Globus pallidus (tissue), 1 donor: ENCODE measurements around the gene CMSS1.

Source experiments
- DNase-seq: peaks from one replicate; pipeline ENCODE4 v3.0.0-alpha.2; 2015; ENCODE audit warnings: low spot score

CMSS1 gene

DNA sequence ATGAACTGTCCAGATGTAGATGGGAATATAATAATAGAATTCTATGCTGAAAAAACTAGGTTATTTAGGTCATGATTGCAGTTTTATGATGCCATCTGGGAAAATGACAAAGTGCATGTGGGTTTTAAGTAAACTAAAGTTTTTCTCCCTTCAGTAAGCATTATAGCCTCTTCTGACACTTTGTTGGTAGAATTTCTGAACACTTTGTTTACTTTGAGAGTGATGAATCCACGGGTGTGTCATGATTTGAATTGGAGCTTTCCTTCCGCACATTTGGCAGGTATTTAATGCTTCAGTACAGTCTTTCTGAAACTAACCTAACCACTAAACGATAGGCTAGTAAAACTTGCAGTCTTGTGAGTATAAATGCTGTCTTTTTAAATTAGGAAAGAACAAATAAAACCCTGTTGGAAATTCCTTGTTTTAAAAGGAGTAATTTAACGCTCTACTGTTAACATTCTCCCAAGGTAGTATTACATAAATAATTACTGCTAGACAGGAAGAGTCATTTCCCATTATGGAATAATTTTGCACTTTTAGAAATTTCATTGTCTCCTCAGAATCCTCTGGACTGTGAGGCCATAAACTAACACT is 289.7 kb downstream of the CMSS1 start:
- DNase-seq, result no peak

DNA sequence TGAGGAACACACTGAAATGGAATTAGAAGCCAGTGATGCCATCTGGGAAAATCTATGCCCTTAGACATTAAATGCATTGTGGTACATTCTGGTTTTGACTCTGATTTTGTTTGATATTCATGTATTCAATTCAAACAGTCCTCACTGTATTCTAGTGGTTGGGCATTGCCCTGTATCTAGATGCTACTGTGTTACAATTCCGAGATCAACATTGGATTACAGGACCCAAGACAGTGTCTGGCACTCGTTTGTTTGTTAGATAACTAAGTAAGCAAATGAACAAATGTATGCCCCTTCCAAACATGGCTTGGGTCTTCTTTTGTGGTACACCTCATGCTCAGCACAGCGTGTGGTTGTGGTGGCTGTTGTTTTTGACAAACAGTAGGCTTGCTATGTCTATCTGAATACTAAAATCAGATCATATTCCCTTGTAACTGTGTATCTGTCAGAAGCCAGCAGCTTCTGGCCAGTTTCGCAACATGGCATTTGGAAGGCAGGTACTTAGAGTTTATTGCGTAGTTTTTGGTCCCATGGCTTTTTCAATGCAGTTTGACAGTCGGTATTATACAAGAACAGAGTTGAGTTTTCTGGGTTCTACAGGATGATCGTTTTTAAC is 290.9 kb downstream of the CMSS1 start:
- DNase-seq, result no peak

DNA sequence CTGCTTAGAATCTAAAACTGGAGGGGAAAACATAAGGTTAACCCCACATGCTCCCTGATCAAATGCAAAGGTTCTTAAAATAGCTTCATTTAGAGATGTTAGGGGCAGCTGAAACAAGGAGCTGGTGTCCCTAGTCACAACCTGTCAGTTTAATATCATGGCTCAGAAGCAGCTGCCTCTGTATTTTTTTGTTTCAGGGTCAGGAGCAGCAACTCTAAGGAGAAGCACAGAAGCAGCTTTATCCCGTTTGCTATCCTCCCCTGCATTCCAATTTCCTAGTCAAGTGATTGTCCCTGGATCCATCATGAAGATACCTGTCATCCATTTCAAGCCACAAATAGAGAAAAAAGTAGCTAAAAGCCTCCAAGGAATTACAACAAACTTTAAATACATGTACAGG is 292.5 kb downstream of the CMSS1 start:
- no peak for DNase-seq

DNA sequence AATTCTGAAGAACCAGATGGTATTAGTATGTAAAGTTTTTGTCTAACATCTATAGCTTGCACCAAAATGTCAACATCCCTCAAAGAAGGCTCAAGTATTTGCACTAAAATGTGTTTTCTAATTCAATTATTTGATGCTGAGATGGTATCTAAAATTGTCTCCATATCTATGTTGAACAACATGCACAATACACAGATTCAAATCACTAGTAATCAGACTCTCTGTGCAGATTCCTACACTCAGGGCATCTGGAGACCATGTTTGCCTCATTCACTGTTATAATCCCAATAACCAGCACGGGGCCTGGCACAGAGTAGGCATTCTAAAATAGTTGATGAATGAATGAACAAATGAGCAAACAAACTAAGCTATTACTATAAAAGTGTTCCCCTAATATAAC is 294.1 kb downstream of the CMSS1 start:
- no peak for DNase-seq

DNA sequence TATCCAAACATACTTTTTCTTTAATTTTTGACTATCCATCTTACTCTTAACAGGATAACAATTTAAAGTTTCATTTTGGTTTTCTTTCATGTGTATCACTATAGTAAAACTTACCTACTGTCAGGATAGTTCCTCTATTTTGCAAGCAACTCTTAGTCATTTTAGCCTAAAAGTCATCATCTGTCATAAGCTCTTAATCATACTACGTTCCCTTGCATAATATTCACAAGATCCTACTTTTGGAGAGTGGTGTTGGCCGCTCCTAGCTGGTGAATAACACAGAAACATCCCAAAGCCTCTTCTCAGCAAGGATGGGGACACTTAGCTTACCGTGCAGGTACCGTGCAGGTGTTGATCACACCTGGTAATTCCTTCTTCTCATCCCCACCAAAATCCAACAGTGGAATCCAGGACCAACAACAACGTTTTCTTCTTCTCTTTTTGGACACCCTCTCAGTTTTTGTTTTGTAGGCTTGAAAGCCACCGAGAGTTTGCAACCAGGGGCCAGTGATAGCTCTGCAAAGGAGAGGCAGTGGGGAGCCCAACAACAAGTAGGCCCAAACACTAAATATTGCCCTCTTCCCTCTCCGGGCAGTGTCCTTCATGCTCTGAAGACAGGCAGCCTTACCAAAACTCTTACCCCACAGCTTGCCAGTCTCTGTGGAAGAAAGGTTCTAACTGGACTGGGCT is 296.2 kb downstream of the CMSS1 start:
- DNase-seq, result no peak

DNA sequence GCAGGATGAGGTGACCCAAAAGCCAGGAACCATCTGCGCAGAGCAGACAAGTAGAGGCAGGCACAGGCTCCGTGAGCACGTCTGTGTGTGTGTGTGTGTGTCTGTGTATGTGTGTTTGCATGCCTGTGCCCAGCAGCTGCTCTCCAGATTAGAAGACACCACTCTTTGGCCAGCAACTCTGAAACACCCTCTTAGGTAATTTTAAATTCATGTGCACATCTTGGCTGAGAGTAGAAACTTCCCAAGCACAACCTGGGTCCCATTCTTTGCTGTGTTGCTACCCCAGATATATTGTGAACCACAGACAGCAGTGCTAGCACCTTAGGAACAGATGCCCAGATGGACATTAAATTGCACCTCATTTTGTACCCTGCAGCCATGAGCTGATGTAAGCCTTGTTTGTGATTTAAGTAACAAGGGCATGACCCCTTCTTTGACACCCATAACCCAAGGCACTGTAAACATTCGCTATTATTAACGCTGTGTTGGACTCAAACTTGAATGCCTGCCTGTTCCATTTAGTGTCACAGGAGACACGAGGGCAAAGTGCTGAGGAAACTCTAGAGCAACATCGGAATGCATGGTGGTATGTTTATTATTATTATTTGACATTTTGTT is 296.9 kb downstream of the CMSS1 start, which contains the start of gene FILIP1L:
TSS of gene FILIP1L (minus strand) at position 89 of the 618 bp plus-strand sequence.
- no peak for DNase-seq

DNA sequence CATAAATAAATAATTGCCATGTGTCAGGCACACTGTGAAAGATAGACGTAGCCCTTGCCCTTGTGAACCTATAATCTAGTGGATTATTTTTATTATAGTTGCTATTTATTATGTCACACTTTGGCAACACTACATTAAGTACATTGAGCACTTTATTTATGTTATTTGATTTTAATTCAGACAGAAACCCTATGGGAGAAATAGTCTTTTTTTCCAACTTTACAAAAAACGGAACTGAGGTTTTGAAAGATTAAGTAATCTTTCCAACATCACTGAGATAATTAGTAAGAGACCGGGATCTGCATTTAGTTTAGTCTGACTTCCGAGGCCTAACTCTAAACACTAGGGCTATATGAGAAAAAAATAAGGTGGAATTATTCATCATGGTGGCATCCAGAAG is 299.4 kb downstream of the CMSS1 start:
- DNase-seq, result no peak

DNA sequence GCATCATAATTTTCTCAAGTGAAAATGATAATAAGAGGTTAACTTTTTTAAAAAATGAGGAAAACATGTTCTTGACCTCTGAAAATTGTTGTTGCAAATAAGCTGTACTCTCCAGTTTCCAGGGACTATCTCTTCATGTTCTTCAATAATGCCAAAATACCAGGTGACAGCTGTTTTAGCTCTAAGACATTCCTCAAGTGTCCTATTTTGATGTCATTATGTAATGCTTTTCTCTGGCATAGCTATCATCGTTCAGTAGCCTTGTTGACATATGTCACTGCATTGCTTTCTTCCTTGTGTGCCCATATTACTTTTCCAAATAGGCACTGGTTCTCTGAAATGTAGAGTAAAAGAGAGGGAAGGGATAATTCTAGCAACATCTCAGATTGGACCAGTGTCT is 302.4 kb downstream of the CMSS1 start:
- no peak for DNase-seq

DNA sequence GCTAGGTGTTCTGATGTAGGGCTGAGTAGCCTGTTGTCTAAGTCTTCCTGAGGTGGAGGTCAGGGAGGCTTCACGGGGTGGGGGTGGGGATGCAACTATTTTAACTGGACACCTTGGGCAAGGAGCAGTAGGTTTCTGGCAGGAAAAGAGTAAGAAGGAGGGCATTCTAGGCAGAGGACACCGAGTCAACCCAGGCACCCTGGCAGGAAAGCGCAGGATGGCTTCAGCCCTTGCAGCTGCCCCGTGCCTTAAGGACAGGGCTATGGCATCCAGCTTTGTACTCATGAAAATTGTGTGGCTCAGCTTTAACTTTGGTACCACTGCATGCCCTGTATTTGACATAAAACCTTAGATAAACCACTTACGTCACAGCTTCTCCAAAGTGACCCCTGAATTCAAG is 303.0 kb downstream of the CMSS1 start:
- DNase-seq, result no peak

DNA sequence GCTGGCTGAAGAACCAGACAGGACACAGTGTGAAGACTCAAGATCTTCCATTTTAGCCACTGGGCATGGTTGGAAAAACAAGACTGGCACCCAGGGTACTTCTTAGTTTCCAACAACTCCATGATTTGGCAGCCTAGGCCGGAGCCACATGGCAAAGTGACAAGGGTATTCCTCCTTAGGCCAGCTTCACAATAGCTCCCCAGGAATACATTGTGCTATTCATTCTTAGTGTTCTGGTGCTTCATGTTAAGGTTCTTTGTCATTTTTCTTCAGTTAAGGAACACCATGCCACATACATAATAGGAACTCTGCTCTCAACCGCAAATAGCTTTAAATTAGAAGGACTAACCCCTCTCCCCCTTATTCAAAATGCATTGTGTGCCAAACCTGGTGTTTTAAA is 304.7 kb downstream of the CMSS1 start:
- DNase-seq, result no peak

DNA sequence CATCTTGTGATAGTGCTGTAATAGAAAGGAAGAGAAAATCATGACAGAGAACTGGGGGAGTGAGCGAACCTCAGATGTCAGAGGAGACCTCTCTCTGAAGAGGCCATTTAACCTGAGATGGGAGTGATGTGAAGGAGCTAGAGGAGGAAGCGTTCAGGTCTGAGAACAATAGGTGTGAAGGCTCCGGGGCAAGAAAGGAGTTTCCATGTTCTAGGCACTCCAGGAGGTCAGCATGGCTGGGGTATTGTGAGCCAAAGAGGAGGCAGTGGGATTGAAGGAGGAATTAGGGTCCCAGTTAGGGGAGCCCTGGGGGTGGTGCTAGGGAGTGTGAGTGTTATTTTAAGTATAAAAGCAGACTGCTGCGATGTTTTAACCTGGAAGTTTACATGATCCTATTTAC is 305.4 kb downstream of the CMSS1 start:
- DNase-seq, result no peak

DNA sequence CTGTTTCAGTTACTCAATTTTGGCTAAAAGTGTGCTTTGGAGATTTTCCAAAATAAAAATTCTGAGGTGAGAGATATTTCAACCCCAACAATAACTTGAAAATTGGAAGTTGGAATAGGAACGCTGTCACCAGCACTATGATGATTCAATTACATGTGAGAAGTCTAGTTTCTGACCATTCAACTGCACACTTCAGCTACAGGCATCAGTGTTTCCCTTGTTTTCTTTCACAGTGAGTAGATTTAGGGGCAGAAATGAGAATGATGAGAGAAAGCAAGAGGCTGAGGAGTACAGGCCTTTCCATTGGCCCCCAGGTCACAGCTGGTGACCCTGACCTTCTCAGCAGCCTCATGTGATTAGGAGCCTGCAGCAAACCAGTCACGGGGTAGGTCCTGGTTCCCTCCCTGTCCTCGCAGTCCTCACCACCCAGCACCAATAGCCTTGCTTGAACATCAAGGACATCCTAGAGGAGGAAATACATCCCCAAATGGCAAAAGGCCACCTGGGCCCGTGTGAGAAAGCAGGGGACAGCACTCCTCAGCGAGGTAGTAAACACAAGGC is 306.6 kb downstream of the CMSS1 start:
- no peak for DNase-seq

DNA sequence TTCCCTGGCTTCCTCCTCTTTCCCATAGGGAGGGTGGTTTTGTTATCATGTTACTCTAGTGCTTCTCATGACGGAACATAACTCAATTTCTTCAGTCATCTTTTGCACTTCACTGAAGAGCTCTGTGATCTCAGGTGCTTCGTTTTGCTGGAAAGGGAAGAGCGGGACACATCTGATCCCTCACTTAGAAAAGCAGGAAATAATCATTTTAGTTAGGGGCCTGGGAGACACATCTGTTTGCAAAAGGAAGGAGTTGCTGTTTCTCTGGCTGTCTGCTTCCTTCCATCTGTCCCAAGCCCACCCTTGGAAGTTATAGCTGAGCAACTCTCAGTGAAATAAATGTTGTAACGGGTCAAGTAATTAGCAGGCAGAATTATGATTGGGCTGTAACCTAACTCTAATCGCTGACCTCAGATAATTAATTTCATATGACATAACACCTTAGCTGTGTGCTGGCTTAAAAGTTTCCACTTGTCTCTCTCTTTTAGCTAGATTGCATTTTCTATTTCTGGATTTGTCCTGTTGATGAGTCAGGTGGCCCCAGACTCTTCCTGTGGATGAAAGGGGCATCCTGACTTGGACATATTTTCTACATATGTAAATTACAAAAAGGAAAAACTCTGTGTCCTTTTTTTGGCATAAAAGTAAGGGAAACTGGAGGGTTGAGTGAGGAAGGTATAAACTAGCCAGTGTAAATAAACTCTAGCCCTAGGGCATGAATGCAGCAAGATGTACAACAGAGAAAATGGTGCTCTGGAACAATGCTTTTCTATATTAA is 307.7 kb downstream of the CMSS1 start:
- DNase-seq, result no peak

DNA sequence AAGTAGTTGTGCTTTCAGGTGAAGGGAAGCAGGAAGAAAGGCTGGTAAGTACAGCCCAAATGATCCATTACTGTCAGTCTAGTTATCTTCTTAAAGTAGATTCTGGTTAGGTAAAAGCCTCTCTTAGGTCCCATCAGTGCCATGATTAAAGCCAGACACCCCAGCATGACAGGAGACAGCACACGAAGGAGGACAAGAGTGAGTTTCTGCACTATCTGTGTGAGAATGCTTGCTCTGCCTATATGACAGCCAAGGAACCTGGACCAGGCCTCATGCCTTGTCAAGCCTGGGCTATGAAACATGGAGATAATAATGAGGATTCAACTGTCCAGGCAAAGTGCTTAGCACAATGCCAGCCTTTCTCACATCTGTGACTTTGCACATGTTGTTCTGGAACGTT is 310.1 kb downstream of the CMSS1 start:
- DNase-seq, result no peak

DNA sequence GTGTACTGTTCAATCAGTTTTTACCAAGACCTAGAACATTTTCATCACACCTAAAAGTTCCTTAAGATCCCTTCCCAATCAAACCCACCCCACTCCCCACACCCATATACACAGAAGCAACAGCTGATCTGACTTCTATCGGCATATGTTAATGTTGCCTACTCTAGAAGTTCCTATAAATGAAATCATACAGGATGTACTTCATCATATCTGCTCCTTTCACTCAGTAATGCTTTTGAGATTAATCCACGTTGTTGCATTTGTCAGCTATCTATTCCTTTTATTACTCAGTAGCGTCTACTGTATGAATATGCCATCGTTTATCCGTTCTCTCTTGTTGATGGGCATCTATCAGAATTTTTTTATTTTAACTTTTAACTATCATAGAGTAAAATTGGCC is 310.9 kb downstream of the CMSS1 start:
- no peak for DNase-seq

DNA sequence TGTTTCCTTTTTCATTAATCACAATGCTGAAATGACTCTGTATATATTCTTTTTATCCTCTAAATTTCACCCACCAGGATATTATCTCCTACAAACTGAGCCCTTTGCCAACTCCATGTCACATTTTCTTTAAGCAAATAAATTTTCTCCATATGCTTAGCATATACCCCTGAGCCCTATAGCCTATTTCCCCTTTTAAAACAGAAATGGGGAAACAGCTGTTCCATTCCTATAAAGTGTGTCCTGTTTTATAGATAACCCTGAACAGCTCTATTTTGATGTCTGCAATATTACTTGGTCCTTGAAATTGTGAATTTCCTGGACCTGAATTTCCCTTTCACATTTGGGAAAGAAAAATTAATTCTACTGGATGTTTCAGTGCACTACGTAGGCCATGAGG is 312.3 kb downstream of the CMSS1 start:
- no peak for DNase-seq

DNA sequence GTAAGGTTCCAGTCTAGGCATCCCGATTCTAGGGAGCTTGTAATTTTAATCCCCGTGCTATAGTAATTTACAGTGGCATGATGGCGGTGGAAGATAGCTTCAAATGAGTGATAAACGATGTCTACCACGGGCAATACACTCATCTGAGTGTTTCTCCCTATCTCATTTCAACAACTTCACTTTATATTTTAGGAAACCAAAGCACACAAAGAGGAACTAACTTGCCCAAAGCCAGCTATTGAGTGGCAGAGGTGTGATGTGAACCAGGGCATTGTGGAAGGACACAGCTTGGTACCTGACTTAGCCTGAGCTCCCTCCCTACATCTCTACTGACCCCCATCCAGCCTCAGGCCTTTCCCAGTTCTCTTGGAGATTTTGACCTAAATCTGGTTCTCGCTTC is 313.6 kb downstream of the CMSS1 start:
- no peak for DNase-seq

DNA sequence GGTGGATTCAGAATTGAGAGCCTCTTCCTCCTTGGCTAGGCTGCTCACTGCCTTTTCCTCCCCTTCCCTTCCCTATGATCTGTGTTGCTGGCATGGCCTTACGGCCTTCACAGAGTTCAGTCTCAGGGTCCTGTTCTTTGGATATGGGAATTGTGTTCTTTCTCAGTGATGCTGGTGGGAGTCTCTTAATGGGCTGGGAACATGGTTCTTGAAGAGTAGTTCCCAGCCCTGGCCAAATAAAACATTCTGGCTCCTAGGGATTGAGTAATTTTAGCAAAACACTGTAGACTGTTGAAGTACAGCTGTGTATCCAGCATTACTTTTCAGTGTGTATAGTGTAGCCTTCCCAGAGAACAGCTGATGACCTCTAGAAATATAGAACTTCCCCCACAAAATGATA is 319.3 kb downstream of the CMSS1 start:
- DNase-seq, result no peak

DNA sequence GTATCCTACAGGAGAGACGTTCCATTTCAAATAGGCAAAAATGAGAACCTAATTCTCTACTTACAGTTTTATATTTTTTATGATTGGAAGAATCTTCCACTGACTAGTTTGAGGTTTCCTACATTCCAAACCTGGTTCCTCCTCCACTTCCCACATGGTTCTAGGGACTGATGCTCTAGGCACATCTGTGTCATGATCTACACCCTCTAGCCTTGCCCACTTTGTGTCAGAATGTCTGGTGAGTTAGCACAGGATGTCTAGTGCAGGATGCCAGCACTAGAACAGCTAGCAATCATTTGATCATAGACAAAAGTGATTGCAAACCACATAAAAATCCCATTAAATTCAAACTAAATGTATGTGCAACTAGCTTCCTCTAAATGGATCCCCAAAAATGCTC is 323.3 kb downstream of the CMSS1 start:
- DNase-seq, result no peak

DNA sequence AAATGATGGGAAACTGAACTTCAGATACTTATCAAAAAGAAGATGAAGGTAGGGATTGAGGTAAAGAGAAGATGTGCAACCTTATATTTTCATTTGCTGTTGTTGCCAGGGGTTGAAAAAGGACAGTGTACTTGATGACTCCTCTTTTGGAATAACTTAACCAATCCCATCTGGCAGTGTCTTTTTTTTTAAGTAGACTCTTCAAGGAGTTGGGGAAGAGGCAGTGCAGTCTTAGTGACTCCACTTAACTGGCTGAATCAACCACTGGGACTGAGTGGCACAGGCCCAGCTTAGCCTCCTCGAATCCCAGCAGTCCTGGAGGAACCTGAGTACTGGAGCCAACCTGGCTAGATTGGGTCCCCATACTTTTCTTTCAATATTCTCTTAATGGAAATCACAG is 323.9 kb downstream of the CMSS1 start:
- DNase-seq, result no peak

DNA sequence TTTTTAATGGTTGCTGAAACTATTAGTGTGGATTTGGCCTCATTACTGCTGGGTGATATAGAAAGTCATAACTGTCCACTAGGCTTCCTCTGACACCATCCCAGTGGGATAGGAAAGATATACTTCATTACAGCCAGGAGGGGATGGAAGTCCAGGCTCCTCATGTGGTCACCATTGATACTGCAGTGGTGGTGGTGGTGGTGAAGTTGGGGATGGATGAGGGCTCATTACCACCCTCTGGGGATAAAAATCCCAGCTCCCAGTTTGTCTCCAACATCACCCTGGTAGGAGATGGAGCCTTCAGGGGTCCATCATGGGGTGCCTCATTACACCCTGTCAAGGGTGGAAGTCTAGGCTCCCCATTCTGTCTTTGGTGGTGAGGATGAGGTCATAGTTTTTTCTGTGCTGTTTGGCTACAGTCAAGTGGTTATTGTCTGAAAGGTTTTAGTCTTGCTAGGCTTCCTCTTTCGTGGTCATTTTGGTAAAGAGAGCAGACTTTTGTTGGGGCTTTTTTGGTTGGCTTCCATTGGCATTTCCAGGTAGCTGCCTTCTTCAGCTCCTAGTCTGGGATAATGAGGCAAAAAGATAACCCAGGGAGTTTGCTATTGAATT is 326.7 kb downstream of the CMSS1 start:
- DNase-seq, result no peak

DNA sequence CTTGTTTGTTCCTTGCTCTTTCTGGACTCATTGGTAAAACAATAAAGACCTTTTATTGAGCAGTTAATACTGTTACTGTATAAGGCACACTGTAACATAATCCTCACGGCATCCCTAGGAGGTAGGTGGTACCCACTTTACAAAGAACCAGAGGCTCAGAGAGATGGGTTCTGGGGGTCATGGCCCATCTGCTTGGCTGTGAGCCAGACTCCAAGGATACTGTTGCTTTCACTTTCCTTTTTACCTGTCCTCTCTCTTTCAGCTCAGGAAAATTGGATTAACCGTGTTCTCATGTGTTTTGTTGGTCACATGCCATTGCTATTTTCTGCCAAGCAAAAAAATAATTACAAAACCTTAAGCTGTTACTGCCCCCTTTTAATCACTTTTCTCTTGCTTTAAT is 331.5 kb downstream of the CMSS1 start:
- DNase-seq, result no peak
